ENCODE measurements around the gene HMGN4. TPM values are rescaled to one million over a fixed set of nuclear protein-coding genes. Genes with fewer than 3 reads are reported as not detected.
A peak's percentile ranks its signal among the peaks of the same experiment; 100 is the strongest.

Gene HMGN4
- polyA plus RNA-seq (125 and 138 TPM in 2 replicates), polyA minus RNA-seq (92.0 and 99.3 TPM in 2 replicates)

- Histone ChIP-seq H4K20me1 (ENCODE audit: insufficient read depth) (no peaks in the 10 kb centered on the region), H2AFZ (ENCODE audit: low read depth, low read length) (peak within 1 kb of the TSS; percentile 78), H3K27ac (ENCODE audit: low read length) (peak within 1 kb of the TSS; percentile 93), H3F3A (ENCODE audit: insufficient read depth, low read length, poor library complexity, severe bottlenecking) (peaks cover 17% of the 10 kb centered on the region), H3K9me3 (ENCODE audit: low read length) (no peaks in the 10 kb centered on the region), H3K27me3 (ENCODE audit: insufficient read depth, low read depth, low read length) (no peaks in the 10 kb centered on the region), H3K4me2 (ENCODE audit: low read length) (peak within 1 kb of the TSS; percentile 87), H3K9ac (ENCODE audit: low read length) (peak within 1 kb of the TSS; percentile 78), H3K79me2 (replicated peaks; ENCODE audit: insufficient read depth, low read length) (peaks cover 12% of the 10 kb centered on the region), H3K36me3 (ENCODE audit: insufficient read depth, low read length) (no peaks in the 10 kb centered on the region), H3K9me2 (ENCODE audit: insufficient read depth, low read length) (no peaks in the 10 kb centered on the region), H3K4me3 (ENCODE audit: low read length) (peak within 1 kb of the TSS; percentile 93)
- TF ChIP-seq RAD21 (conservative IDR thresholded peaks at IDR 0.05) (peak; percentile 30), SMC3 (conservative IDR thresholded peaks at IDR 0.05; ENCODE audit: poor library complexity) (peak; percentile 37), EZH2 (IDR thresholded peaks at IDR 0.05; ENCODE audit: borderline replicate concordance, insufficient read depth, low read length, poor library complexity, severe bottlenecking) (no peak), TAF1 (IDR thresholded peaks at IDR 0.05; ENCODE audit: low read depth) (peak; percentile 79), CTCF (IDR thresholded peaks at IDR 0.05; ENCODE audit: poor library complexity, severe bottlenecking) (peak; percentile 35), EP300 (conservative IDR thresholded peaks at IDR 0.05; ENCODE audit: poor library complexity, severe bottlenecking) (peak; percentile 56), MXI1 (conservative IDR thresholded peaks at IDR 0.05; ENCODE audit: poor library complexity, severe bottlenecking) (no peak), REST (IDR thresholded peaks at IDR 0.05; ENCODE audit: borderline replicate concordance) (peak; percentile 50), POLR2AphosphoS5 (IDR thresholded peaks at IDR 0.05) (peak; percentile 81)
Measured at GRCh38 chr6:26537846-26538571, at the start of gene HMGN4. HMGN4 (plus strand) TSS chr6:26538366; CDS start chr6:26545207, 6,841 bp downstream.

- H3K79me2 ChIP-seq (replicated peaks; ENCODE audit: insufficient read depth, low read length): no peaks in the 10 kb centered on the region
- H3K4me3 ChIP-seq (ENCODE audit: low read length): no peak overlapping the region
- H3K9me3 ChIP-seq (ENCODE audit: low read length): peaks cover 5% of the 10 kb centered on the region
- no peaks in the 10 kb centered on the region for H3F3A ChIP-seq (ENCODE audit: insufficient read depth, low read length, poor library complexity, severe bottlenecking)
- H3K27me3 ChIP-seq (ENCODE audit: insufficient read depth, low read depth, low read length): no peaks in the 10 kb centered on the region
- no peaks in the 10 kb centered on the region for H3K9me2 ChIP-seq (ENCODE audit: insufficient read depth, low read length)
- H2AFZ ChIP-seq (ENCODE audit: low read depth, low read length): no peak overlapping the region
- H3K27ac ChIP-seq (ENCODE audit: low read length): no peak overlapping the region
- H3K36me3 ChIP-seq (ENCODE audit: insufficient read depth, low read length): no peaks in the 10 kb centered on the region
- H3K4me2 ChIP-seq (ENCODE audit: low read length): no peak overlapping the region
- no peaks in the 10 kb centered on the region for H4K20me1 ChIP-seq (ENCODE audit: insufficient read depth)
- TF ChIP-seq EP300 (conservative IDR thresholded peaks at IDR 0.05; ENCODE audit: poor library complexity, severe bottlenecking) (no peak), POLR2AphosphoS5 (IDR thresholded peaks at IDR 0.05) (no peak), TAF1 (IDR thresholded peaks at IDR 0.05; ENCODE audit: low read depth) (no peak), REST (IDR thresholded peaks at IDR 0.05; ENCODE audit: borderline replicate concordance) (no peak), SMC3 (conservative IDR thresholded peaks at IDR 0.05; ENCODE audit: poor library complexity) (no peak), MXI1 (conservative IDR thresholded peaks at IDR 0.05; ENCODE audit: poor library complexity, severe bottlenecking) (no peak), RAD21 (conservative IDR thresholded peaks at IDR 0.05) (no peak), CTCF (IDR thresholded peaks at IDR 0.05; ENCODE audit: poor library complexity, severe bottlenecking) (no peak), EZH2 (IDR thresholded peaks at IDR 0.05; ENCODE audit: borderline replicate concordance, insufficient read depth, low read length, poor library complexity, severe bottlenecking) (no peak)
- no peak overlapping the region for H3K9ac ChIP-seq (ENCODE audit: low read length)
Measured at GRCh38 chr6:26489996-26490964, 47.9 kb upstream of the HMGN4 start.

Measured in neural cell (in vitro differentiated cells).